GM12801 (cell line): ENCODE results near the gene LFNG.

ENCODE experiments used
- CTCF ChIP-seq: IDR thresholded peaks from one replicate; pipeline ENCODE4 v1.5.1; 2011; ENCODE audit warnings: control low read depth; ENCODE audit not compliant: insufficient read length; ENCODE audit errors: extremely low read depth

The LFNG gene

GRCh38 chr7:2507208-2507916 is 12.2 kb upstream of the LFNG start:
- no peak for TF ChIP-seq CTCF

- TF ChIP-seq CTCF = no peak
These were observed 11.7 kb upstream of the LFNG start for GRCh38 chr7:2507917-2508306.

- no peak for TF ChIP-seq CTCF
These were observed 11.0 kb upstream of the LFNG start for GRCh38 chr7:2508327-2509215.

GRCh38 chr7:2509298-2509906 is 10.2 kb upstream of the LFNG start:
- no peak for TF ChIP-seq CTCF

GRCh38 chr7:2510130-2510776 is 9.3 kb upstream of the LFNG start:
- no peak for TF ChIP-seq CTCF

GRCh38 chr7:2510909-2511768 is 8.4 kb upstream of the LFNG start:
- no peak for TF ChIP-seq CTCF
